GM21526 (cell line): ENCODE results near the gene LRCH4.

Experiments used
- ATAC-seq: cut with Tn5 transposase; IDR thresholded peaks from one replicate; pipeline ENCODE4 v1.9.1; 2021; ENCODE audit warnings: moderate library complexity; ENCODE audit not compliant: unreplicated experiment, low FRiP score

The LRCH4 gene

DNA sequence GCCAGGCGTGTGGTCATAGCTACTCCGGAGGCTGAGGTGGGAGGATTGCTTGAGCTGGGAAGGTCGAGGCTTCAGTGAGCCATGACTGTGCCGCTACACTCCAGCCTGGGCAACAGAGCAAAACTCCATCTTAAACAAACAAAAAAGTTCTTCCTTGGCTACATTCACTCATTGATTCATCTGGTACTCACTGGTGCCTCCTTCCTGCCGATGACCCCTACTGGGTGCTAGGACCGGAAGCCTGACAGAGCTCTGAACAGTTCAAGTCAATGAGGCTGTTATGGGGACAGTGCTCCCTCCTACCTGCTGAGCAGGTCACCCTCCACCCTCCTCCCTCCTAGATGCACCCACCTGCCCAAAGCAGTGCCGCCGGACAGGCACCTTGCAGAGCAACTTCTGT is 21.2 kb upstream of the LRCH4 start:
- no peak for ATAC-seq

DNA sequence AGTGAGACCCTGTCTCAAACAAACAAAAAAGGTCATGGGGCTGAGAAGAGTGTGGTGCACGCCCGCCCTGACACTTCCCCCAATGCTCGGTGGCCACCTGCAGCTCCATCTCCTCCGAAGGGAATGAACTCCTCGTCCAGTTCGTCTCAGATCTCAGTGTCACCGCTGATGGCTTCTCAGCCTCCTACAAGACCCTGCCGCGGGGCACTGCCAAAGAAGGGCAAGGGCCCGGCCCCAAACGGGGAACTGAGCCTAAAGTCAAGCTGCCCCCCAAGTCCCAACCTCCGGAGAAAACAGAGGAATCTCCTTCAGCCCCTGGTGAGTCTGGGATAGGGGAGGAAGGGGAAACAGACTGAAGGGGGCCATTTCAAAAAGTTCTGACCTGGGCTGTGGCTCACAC is 20.4 kb upstream of the LRCH4 start:
- no peak for ATAC-seq

GRCh38 chr7:100604976-100605911 is 19.3 kb upstream of the LRCH4 start:
- no peak for ATAC-seq

DNA sequence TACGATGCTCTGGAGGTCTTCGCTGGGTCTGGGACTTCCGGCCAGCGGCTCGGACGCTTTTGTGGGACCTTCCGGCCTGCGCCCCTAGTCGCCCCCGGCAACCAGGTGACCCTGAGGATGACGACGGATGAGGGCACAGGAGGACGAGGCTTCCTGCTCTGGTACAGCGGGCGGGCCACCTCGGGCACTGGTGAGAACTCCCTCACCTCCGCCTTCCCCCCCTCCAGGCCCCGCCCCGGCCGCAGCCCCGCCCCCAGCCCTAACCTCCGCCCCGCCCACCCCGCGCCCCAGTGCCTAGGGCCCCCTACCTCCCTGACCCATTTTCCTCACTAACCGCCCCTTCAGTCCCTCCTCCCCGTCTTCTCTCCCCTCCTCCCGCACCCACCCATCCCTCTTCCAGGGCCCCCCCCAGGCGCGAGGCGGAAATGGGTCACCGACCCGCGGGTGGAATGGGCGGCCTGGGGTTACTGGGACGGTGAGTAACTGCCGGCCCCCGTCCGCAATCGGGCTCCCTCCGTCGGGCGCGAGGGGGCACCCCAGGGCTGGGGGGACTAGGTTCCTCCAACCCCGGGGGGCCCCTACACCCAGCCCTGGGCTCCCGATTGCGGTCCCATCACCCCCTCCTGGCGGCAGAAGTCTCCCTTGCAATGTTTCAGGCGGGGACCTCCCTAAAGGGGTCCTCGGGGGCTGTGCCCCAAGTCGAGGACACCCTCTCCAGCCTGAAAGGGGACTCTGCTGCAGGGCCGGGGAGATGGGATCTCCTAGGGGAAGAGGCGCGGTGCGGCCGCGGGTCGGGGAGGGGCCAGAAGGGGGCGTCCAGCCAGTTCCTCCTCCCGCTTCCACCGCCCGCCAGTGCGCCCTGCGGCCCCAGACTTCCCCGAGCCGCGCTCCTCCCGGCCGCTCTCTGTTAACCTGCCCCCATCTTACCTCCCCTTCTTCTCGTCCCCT is 18.4 kb upstream of the LRCH4 start:
- no peak for ATAC-seq

- ATAC-seq, result no peak
Measured at GRCh38 chr7:100603726-100604027, 17.7 kb upstream of the LRCH4 start.

- ATAC-seq, result no peak
Measured at GRCh38 chr7:100602889-100603725, 17.2 kb upstream of the LRCH4 start.

- no peak for ATAC-seq
Measured at GRCh38 chr7:100600730-100601038, 14.8 kb upstream of the LRCH4 start.

DNA sequence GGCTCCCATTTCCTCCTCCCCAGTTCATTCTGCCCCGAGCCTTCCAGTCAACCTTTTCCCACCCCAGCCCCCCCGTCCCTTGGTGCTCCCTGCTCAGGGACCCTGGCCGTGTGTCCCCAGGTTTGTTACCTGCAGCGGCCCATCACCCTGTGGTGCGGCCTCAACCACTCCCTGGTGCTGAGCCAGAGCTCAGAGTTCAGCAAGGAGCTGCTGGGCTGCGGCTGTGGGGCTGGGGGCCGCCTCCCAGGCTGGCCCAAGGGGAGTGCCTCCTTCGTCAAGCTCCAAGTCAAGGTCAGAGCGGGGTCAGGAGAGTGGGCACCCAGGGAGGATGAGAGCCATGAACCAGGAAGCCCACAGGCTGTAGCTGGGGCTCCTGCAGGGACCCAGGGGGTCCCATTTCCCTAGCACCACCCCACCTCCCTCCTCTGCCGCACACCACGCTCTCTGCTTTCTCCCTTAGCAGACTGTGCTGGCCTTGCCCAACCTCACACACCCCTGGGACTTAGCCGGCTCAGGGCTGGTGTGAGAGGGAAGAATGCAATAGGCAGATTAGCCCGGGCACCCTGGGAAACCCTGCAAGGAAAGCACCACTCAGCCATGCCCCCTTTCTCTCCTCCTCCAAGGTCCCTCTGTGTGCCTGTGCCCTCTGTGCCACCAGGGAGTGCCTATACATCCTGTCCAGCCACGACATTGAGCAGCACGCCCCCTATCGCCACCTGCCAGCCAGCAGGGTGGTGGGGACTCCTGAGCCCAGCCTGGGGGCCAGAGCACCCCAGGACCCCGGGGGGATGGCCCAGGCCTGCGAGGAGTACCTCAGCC is 14.2 kb upstream of the LRCH4 start:
- no peak for ATAC-seq

- ATAC-seq, result no peak
Measured at GRCh38 chr7:100598425-100598824, 12.5 kb upstream of the LRCH4 start.

DNA sequence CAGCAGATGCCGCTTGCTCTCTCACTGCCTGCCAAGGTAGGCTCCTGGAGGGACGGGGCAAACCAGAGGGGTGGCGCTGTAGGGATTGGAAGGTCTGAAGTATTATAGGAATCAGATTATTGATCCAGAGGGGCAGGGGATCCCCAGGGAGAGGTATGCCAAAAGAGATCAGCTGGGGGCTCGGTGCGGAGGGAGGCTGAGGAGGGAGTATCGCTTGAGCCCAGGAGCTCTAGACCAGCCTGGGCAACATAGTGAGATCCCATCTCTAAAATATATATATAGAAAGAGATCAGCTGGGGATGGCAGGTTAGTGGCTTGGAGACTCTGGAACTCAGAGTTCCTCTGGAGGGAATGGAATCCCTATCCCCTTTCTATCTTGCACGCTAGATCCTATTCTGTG is 9.3 kb upstream of the LRCH4 start:
- no peak for ATAC-seq

- ATAC-seq, result no peak
Measured at GRCh38 chr7:100591596-100591995, 5.7 kb upstream of the LRCH4 start.

DNA sequence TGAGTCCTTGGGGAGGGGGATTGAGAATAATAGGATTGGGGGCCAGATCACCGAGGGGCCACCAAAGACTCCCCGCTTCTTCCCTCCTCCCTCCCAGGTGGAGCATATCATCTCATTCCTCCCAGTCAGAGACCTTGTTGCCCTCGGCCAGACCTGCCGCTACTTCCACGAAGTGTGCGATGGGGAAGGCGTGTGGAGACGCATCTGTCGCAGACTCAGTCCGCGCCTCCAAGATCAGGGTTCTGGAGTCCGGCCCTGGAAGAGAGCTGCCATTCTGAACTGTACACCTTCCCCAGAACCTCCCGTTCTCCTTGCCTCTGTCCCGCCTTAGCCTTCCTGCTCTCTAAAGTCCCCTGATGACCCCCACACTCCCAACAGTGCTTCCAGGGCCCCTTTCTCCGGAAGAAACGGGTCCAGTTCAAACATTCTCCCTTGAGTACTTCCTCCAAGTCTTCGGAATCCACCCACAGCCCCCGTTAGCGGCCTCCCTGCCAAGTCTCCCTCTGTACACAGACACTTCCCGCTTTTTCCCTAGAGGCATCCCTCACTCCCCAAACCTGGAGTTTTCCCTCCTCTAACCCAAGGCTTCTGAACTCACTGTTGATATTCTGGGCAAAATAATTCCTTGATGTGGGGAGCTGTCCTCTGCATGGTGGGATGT is 4.3 kb upstream of the LRCH4 start:
- ATAC-seq, result no peak

DNA sequence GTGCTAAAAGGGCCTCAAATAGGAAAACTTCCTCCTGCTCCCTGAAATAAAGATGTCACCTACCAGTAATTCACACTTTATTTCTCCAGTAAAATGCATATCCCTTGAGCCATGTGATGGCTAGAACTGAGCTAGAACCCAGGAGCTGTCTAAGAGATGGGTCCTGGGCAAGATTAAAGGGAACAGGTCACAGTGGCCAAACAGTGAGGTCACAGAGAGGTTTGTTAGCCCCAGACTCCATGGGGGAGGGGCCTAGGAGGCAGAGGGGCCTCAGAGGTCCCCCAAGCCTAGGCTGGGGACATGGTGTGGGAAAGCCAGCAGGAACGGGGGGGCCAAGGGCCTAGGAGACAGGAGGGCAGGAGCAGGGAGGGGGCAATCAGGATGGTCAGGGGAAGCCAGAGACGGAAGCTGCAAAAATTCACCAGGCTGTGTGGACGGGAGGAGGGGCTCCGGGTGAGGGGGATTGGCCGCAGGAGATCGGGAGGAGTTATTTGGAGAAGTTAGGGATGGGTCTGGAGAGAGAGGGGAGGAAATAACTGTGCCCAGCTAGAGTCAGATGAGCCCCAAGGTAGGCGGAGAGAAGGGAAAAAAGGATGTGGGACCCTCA is 3.5 kb upstream of the LRCH4 start:
- no peak for ATAC-seq

GRCh38 chr7:100588438-100588837 is 2.5 kb upstream of the LRCH4 start:
- no peak for ATAC-seq

DNA sequence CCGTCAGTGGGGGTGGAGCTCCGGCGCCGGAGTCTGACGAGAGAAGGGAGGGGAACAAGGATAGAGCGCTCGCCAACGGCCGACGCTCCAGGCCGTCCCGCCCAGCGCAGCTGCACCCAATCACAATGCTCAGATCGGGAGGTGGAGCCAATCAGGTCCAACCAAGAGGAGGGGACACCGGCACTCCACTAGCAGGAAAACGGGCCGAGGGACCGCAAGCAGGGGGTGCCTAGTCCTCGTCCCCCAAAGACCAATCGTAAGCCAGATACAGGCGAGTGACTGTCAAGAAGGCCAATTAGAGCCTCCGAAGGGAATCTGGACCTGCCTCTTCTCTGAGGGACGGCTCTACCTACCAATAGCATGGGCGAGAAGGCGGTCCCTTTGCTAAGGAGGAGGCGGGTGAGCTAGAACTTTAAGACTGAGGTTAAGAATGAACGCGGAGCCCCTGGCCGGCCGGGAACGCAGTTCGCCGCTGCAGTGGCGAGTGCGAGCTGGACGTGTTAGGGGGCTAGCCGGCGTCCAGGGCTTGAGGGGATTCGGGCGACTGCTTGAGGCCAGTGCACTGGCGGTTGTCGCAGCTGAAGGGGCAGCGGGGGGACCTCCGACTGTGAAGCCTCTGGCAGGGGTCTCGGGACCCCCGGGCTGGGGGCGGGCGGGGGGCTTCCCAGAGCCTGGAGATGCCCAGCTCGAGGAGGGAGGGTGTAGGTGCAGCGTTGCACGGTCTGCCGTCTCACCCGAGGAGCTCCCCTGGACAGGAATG is 517 bp upstream of the LRCH4 start, which contains the start of gene FBXO24:
FBXO24 (plus strand) TSS at position 63 of the 760 bp plus-strand sequence; CDS start at position 361, 298 bp downstream.
- ATAC-seq, result peak; percentile 81

DNA sequence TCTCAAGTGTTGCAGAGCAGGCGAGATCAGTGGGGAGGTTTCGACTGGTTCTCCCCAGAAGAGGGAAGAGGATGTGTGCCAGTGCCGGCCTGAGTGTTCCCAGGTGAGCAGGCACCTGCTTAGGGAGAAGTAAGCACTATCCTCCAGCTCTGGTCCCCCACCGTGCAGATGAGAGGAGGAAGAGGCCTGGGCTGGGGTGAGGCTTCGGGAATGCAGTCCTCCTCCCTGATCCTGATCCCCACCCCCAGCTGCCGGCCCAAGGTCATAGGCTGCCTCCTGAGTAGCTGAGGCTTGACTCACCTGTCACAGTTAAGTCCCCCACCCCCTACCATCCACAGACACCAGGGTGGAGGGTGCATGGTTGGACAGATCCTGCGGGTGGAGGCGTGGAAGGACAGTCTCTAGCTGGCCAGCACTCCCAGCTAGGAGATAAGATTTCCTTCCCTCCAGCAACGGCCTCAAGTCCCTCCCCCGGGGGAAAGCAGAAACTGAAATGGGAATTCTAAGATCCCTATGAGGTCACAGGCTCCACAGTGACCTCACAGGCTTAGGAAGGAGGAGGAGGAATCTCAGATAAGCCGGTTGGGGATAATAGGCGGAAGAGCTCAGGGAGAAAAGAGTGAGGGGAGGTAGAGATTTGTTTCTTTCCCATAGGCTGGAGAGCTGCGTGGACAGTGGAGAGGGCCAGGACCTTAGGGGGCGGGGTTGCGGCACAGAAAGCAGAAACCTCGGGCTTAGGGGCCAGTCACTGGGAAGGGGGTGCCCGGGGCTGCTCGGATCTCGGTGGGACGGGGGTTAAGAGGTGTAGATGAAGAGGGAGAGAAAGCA is 1.0 kb downstream of the LRCH4 start:
- ATAC-seq, result no peak

DNA sequence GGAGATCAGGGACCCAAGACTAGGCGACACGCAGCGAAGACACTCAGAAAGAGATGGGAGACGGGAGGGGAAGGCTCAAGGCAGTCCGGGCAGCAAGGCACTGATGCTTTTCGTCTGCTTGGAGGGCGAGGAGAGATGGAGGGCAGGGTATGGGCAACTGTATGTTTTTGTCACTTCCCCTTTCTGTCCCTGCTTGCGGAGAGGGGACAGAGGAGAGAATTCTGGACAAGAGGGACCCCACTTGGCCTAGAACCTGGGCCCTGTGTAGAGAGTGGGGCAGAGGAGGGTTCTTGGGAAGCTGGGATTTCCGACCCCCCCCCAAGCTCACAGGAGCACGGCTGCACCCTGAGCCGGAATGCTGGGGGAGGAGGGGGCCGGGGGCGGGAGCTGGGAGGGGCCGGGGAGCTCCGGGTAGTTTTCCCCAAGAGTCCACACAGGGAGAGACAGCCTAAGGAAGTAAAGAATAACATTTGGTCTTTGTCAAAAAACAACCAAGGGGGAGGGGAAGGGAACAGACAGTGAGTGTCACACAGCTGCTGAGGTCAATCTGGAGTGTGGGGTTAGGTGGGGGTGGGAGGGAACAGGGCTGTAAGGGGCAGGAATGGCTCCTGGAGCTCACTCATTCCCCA is 1.8 kb downstream of the LRCH4 start:
- ATAC-seq, result no peak
